Nucleus accumbens (tissue), 56 donors: ENCODE data around the gene CERS6.

ENCODE experiments used
- DNase-seq, 56 donors: peaks; one replicate each; lab custom pipeline; 2025; lab: John Stamatoyannopoulos, UW

The CERS6 gene

GRCh38 chr2:168624028-168624427 lies 168.0 kb downstream of the CERS6 start:
- no peak for DNase-seq

- DNase-seq, result no peak
Measured at GRCh38 chr2:168626096-168626495, 170.0 kb downstream of the CERS6 start.

GRCh38 chr2:168626647-168627046 lies 170.6 kb downstream of the CERS6 start:
- no peak for DNase-seq

- DNase-seq, result no peak
Measured at GRCh38 chr2:168632709-168633121, 176.6 kb downstream of the CERS6 start.

GRCh38 chr2:168633200-168633599 lies 177.1 kb downstream of the CERS6 start:
- DNase-seq, result no peak

- DNase-seq, result no peak
Measured at GRCh38 chr2:168633895-168634294, 177.8 kb downstream of the CERS6 start.

GRCh38 chr2:168635065-168635577 lies 179.0 kb downstream of the CERS6 start:
- DNase-seq, result peak in 3 of 56 donors; percentile 6 to 19 (median 14)

GRCh38 chr2:168639018-168639417 lies 182.9 kb downstream of the CERS6 start:
- no peak for DNase-seq

- no peak for DNase-seq
Measured at GRCh38 chr2:168639441-168639898, 183.4 kb downstream of the CERS6 start.

GRCh38 chr2:168640039-168640438 lies 184.0 kb downstream of the CERS6 start:
- no peak for DNase-seq

GRCh38 chr2:168641636-168642035 lies 185.6 kb downstream of the CERS6 start:
- DNase-seq, result no peak

GRCh38 chr2:168642873-168643272 lies 186.8 kb downstream of the CERS6 start:
- no peak for DNase-seq

- no peak for DNase-seq
Measured at GRCh38 chr2:168643979-168644378, 187.9 kb downstream of the CERS6 start.

- DNase-seq, result no peak
Measured at GRCh38 chr2:168645696-168646338, 189.7 kb downstream of the CERS6 start.

- no peak for DNase-seq
Measured at GRCh38 chr2:168649105-168649504, 193.0 kb downstream of the CERS6 start.

GRCh38 chr2:168649562-168649961 lies 193.5 kb downstream of the CERS6 start:
- DNase-seq, result no peak

GRCh38 chr2:168650139-168650538 lies 194.1 kb downstream of the CERS6 start:
- no peak for DNase-seq

GRCh38 chr2:168650781-168651180 lies 194.7 kb downstream of the CERS6 start:
- no peak for DNase-seq

GRCh38 chr2:168652997-168653921 lies 197.2 kb downstream of the CERS6 start:
- no peak for DNase-seq

- no peak for DNase-seq
Measured at GRCh38 chr2:168654705-168655104, 198.6 kb downstream of the CERS6 start.

- DNase-seq, result no peak
Measured at GRCh38 chr2:168655207-168655606, 199.1 kb downstream of the CERS6 start.
